ENCODE data around the gene GPR107.

The GPR107 gene

DNA sequence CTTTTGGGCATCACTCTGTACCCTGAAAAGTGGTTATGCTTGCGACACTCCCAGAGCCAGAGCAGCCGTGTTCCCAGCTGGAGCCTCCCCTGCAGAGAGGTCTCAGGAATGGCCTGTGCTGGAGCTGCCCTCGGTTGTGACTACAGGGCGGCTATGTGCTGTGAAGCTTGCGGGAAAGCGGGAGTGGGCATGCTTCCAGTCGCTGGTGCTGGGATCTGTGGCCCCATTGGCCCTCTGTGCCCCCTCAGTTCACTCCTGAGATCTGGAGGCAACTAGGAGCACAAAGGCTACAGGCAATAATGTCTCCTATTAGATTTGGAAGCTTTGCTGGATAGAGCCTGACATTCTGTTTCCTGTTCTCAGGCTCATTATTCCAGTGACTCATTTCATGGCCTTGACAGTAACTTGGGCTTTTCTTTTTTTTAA is 56.9 kb downstream of the GPR107 start:
- DNase-seq (ENCODE audit: low read depth) = no peak
- TF ChIP-seq, protein P1, sequence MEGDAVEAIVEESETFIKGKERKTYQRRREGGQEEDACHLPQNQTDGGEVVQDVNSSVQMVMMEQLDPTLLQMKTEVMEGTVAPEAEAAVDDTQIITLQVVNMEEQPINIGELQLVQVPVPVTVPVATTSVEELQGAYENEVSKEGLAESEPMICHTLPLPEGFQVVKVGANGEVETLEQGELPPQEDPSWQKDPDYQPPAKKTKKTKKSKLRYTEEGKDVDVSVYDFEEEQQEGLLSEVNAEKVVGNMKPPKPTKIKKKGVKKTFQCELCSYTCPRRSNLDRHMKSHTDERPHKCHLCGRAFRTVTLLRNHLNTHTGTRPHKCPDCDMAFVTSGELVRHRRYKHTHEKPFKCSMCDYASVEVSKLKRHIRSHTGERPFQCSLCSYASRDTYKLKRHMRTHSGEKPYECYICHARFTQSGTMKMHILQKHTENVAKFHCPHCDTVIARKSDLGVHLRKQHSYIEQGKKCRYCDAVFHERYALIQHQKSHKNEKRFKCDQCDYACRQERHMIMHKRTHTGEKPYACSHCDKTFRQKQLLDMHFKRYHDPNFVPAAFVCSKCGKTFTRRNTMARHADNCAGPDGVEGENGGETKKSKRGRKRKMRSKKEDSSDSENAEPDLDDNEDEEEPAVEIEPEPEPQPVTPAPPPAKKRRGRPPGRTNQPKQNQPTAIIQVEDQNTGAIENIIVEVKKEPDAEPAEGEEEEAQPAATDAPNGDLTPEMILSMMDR (IDR thresholded peaks at IDR 0.05; ENCODE audit: low read depth, low read length, missing control alignments) = no peak
- H3K4me3 ChIP-seq (ENCODE audit: low read depth, low read length) = no peak overlapping the region

DNA sequence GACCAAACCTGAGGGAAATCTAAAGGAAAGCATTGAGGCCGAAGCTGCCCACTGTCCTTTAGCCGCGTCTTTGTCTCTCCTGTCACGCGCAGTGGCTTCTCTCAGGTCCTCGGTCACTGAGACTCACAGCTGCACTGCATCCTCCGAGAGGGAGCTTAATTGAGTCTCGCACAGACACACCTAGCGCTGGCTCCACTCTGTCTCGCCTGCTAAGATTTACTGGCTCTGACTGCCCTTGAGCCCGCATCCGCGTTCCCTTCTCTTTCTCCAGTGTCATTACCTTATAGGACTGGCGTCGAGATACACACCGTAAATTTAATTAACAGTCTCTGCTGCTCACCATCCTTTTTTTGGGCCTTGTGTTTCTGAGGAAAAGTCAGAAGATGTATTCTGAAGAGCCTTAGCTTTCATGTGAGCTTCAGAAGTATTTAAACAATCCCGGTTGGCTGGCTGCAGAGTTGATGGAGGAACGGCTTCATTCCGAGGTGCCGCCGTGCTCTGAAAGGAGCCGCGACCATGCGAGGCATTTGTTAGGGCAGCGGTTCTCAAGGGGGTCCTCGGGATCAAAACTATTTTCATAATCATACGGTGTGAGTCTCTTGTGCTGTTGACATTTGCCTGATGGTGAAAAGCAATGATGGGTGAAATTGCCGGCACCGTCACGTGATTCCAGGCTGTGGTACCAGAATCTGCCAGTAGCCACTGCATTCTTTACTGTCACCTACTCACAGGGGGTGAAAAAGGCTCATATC is 58.3 kb downstream of the GPR107 start:
- TF ChIP-seq, protein P1 (IDR thresholded peaks at IDR 0.05; ENCODE audit: low read depth, low read length, missing control alignments) = no peak
- DNase-seq (ENCODE audit: low read depth) = no peak

DNA sequence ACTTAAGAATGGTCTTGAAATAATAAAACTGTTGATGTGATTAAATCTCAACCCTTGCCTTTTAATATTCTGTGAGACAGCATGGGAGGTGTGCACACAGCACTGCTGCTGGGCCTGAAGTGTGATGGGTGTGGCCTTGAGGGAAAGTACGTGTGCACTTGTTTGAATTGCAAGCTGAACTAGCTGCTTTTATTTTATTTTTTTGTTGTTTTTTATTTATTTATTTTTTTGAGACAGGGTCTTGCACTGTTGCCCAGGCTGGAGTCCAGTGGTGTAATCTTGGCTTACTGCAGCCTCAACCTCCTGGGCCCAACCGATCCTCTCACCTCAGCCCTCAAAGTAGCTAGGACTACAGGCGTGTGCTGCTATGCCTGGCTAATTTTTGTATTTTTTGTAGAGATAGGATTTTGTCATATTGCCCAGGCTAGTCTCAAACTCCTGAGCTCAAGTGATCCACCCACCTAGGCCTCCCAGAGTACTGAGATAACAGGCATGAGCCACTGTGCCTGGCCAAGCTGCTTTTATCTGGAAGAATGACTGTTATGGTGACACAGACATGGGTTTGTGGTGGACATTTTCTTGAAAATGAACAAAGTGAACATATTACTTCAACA is 58.9 kb downstream of the GPR107 start:
- no peak for DNase-seq (ENCODE audit: low read depth)
- H3K4me3 ChIP-seq (ENCODE audit: low read depth, low read length) = no peak overlapping the region
- TF ChIP-seq, protein P1 (IDR thresholded peaks at IDR 0.05; ENCODE audit: low read depth, low read length, missing control alignments) = no peak

More for the DNA sequence above, 58.3 kb downstream of the GPR107 start:
- H3K4me3 ChIP-seq (ENCODE audit: low read depth, low read length) = no peak overlapping the region

DNA sequence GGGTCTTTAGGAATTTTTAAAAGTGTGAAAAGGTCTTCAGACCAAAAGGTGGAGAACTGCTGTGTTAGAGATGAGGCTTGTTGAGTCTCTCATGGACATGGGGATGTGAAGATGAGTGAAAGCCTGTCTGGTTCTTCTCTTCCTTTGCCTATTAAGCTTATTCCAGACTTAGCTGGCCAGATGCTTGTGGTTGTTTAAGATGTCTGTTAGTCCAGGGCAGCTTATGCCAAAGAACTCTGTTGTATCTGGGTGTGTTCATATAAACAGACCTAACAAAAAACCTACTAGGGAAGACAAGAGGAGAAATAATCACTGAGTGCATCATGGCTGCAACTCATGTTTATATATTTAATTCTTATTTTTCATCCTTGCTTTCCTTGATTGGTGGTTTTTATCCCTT is 61.0 kb downstream of the GPR107 start:
- no peak overlapping the region for H3K4me3 ChIP-seq (ENCODE audit: low read depth, low read length)
- no peak for DNase-seq (ENCODE audit: low read depth)
- TF ChIP-seq, protein P1 (IDR thresholded peaks at IDR 0.05; ENCODE audit: low read depth, low read length, missing control alignments) = no peak

DNA sequence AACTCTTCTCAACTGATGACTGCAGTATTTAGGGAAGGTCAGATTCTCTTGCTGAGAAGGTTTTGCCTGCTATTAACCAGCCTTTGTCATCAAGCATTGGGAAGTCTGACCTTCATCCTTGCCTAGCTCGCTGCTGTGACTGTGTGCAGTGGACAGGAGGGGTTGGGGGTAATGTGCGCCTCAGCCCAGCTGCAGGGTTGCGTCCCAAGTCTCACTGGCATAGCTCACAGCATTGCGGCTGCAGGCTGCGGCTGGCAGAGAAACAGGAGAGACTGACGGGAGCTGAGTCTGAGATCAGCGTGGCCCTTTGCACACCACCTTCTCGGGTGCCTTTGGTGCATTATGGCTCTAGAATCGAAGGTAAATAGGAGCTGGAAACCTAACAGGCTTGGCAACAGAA is 62.6 kb downstream of the GPR107 start:
- TF ChIP-seq, protein P1 (IDR thresholded peaks at IDR 0.05; ENCODE audit: low read depth, low read length, missing control alignments) = no peak
- no peak for DNase-seq (ENCODE audit: low read depth)
- no peak overlapping the region for H3K4me3 ChIP-seq (ENCODE audit: low read depth, low read length)

DNA sequence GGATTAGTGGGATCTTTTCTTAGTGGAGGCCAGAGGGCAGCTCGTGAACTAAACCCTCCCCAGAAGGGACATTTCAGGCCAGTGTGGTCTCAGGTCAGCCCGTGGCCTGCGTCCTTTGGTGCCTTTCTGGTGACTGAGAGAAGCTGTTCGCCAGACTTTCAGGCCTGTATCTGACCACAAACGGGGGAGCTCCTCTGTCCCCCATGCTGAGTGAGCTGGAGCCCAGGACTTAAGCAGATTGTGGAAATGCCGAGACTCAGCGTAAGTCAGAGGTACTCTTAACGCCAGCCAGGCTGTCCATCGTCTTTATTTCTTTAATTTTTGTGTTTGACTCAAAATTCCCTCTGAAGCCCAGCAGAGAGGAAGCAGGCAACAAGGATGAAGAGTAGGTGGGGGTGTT is 63.7 kb downstream of the GPR107 start:
- DNase-seq (ENCODE audit: low read depth) = no peak
- TF ChIP-seq, protein P1 (IDR thresholded peaks at IDR 0.05; ENCODE audit: low read depth, low read length, missing control alignments) = no peak

More for the DNA sequence above, 63.7 kb downstream of the GPR107 start:
- H3K4me3 ChIP-seq (ENCODE audit: low read depth, low read length) = no peak overlapping the region

All from GM12864 (cell line).